Activated T-cell treated with anti-CD3 and anti-CD28 coated beads, Interleukin-2, amount 50 U/mL, for 24 hours (primary cell): ENCODE data around the gene DPM3.
"Not testable (repeated sequence)": the region's sequence is repeated elsewhere in the genome, so short reads cannot be mapped to it uniquely, and the experiment has no call there.

Experiments
- DNase-seq: peaks from one replicate; pipeline ENCODE4 v3.0.0-alpha.2; 2020
- H3K27ac Mint-ChIP-seq: 2 replicates; pipeline ENCODE4 v1.8.0; 2020; ENCODE audit warnings: mild to moderate bottlenecking, mixed read lengths
- H3K27me3 Mint-ChIP-seq: 2 replicates; pipeline ENCODE4 v1.8.0; 2020; ENCODE audit warnings: mixed read lengths
- H3K36me3 Mint-ChIP-seq: 2 replicates; pipeline ENCODE4 v1.8.0; 2020; ENCODE audit warnings: low read depth, mixed read lengths
- H3K4me1 Mint-ChIP-seq: 2 replicates; pipeline ENCODE4 v1.8.0; 2020; ENCODE audit warnings: low read depth, mixed read lengths
- H3K4me3 Mint-ChIP-seq: 2 replicates; pipeline ENCODE4 v1.8.0; 2020; ENCODE audit warnings: mild to moderate bottlenecking, moderate library complexity, mixed read lengths
- H3K9me3 Mint-ChIP-seq: 2 replicates; pipeline ENCODE4 v1.8.0; 2020; ENCODE audit warnings: mixed read lengths

The DPM3 gene

DNA sequence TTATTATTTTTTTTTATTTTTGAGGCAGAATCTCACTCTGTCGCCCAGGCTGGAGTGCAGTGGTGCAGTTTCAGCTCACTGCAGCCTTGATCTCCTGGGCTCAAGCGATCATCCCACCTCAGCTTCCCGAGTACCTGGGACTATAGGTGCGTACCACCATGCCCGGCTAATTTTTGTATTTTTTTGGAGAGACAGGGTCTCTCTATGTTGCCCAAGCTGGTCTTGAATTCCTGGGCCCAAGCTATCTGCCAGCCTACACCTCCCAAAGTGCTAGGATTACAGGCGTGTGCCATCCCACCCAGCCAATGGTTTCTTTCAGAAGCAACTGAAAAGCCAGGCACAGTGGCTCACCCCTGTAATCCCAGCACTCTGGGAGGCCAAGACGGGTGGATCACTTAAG is 30.5 kb upstream of the DPM3 start:
- Mint-ChIP-seq H3K36me3 (peaks cover 50% of the 10 kb centered on the region), H3K4me1 (peaks cover 56% of the 10 kb centered on the region), H3K27ac (peak overlapping the region; percentile 97), H3K4me3 (no peak overlapping the region), H3K9me3 (no peaks in the 10 kb centered on the region), H3K27me3 (no peaks in the 10 kb centered on the region)
- peak; percentile 12 for DNase-seq

DNA sequence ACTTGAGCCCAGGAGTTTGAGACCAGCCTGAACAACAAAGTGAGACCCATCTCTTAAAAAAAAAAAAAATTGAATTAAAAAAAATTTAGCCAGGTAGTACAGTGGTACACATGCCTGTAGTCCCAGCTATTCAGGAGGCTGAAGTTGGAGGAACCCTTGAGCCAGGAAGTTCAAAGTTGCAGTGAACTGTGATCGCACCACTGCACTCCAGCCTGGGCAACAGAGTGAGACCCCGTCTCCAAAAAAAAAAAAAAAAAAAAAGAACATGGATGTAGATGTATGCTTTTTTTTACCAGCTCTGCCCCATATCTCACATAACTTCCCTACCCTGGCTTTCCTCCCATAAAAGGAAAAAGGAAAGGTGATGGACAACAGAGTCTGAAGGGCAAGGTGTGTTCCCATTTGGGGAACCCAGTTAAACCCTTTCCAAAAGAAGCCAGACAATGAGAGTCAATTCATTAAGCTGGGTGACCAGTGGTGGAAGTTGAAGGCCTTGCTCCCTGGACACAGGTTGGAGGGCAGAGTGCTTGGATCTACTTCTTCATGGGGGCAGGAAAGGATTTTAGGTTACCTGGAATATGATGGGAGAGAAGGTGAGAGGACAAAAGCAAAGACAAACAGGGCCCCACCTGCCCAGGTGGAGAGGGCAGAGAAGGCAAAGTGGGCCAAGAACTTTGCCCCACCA is 29.9 kb upstream of the DPM3 start:
- Mint-ChIP-seq H3K9me3 (no peaks in the 10 kb centered on the region), H3K4me1 (peaks cover 51% of the 10 kb centered on the region), H3K4me3 (no peak overlapping the region), H3K27me3 (no peaks in the 10 kb centered on the region), H3K36me3 (peaks cover 50% of the 10 kb centered on the region), H3K27ac (peak overlapping the region; percentile 54)
- DNase-seq, result peak; percentile 5

DNA sequence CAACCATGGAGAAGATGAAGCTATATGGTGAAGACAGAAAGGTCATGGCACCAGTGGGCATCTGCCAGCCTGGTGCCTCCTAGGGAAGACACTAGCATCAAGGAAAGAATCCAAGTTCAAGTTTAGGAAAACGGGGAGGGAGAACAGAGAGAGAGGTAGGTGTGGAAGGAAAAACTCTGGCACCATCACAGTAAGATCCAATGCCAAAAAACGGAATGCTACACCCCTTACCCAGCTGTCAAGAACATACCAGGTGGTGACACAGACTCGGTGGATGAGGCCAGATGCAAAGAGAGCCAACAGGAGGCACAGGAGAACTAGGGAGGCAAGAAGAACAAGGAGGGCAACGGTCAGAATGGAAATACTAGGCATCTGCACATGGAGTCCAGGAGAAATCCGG is 29.2 kb upstream of the DPM3 start:
- H3K27ac Mint-ChIP-seq, result peak overlapping the region; percentile 16
- no peaks in the 10 kb centered on the region for H3K9me3 Mint-ChIP-seq
- no peaks in the 10 kb centered on the region for H3K27me3 Mint-ChIP-seq
- H3K4me3 Mint-ChIP-seq, result no peak overlapping the region
- DNase-seq, result peak; percentile 20
- H3K36me3 Mint-ChIP-seq, result peaks cover 50% of the 10 kb centered on the region
- peaks cover 45% of the 10 kb centered on the region for H3K4me1 Mint-ChIP-seq

DNA sequence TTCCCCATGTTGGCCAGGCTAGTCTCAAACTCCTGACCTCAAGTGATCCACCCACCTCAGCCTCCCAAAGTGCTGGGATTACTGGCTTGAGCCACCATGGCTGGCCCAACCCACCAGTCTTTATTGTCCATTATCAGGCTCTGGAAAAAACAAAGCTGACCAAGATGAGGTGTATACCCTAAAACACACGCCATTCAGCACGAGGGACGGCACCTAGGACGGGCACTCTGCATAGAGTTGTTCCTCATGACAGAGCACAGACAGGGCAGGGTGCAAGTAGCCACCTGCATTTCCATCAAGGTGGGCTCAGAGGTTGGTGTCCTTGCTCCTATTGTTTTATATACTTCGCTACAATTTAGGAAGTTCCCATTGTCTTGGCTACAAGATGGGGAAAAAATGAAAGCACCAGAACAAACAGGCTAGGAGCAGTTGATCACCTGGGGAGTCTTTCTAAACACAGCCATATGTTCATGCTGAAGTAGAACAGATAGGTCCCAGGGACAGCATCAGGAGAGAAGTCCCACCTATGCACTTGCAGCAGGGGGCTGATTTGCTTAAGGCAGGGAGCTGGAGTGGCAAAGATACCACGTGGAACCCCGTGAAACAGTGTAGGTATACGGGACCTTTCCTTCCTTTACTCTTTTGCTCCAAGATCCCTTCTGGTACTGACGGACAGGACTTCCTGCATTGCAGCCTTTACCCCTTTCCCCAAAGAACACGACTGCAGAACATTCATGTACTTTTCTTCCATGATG is 28.3 kb upstream of the DPM3 start:
- peaks cover 46% of the 10 kb centered on the region for H3K36me3 Mint-ChIP-seq
- H3K4me1 Mint-ChIP-seq, result peaks cover 39% of the 10 kb centered on the region
- H3K9me3 Mint-ChIP-seq, result no peaks in the 10 kb centered on the region
- no peak overlapping the region for H3K4me3 Mint-ChIP-seq
- DNase-seq, result peak; percentile 26
- H3K27ac Mint-ChIP-seq, result no peak overlapping the region
- H3K27me3 Mint-ChIP-seq, result no peaks in the 10 kb centered on the region

DNA sequence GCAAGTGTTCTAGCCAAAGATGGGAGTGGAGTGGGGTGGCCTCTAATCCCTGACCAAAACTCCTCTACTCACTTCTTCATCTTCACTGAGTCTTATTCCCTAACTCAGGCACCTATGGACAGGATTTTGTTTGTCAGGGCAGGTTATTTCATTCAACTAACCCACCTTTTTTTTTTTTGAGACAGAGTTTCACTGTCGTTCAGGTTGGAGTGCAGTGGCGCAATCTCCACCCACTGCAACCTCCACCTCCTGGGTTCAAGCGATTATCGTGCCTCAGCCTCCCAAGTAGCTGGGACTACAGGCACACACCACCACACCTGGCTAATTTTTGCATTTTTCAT is 27.7 kb upstream of the DPM3 start:
- peak overlapping the region; percentile 71 for H3K27ac Mint-ChIP-seq
- peaks cover 46% of the 10 kb centered on the region for H3K36me3 Mint-ChIP-seq
- not testable (repeated sequence) for H3K9me3 Mint-ChIP-seq, H3K4me3 Mint-ChIP-seq, DNase-seq, H3K27me3 Mint-ChIP-seq
- H3K4me1 Mint-ChIP-seq, result peaks cover 33% of the 10 kb centered on the region

DNA sequence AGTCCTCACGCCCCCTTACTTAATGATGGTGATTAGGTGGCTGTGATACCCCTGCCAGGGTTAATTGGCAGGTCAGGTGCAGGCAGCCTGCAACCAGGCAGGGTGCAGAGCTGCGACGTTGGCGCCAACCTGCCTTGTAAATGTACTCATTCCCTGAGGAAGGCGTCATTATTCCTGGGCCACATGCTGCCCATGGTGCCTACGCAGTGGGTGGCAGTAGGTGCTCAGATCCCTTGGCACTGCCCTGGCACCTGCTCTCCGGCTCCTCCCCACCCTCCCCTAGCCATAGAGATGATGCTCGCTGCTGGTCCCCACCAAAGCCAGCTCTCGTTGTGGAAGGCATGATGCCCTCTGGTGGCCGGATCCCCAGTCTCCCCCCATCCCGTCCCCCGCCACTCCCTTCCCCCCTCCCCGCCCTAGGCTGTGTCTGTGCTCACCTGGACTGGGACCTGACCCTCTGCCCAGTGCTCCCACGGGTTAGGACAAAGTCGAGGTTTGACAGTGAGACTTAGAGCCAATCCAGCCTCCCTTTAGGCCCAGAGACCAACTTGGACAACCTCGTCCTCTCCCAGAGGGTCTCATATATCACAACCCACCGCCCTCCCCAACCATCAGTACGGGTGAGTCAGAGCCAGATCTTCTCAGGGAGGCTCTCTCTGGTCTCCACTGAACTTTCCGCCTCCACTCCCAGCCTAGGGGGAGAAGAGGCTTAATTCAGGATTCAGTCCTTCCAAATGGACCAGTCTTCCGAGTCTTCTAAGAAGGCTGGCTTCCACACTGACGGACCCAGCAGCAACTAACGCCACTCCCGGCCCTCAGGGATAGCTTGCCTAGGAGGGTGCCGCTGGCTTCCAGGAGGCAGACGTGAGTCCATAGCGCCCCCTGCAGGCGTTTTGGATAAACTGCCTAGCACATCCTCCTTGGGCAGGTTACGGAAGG is 27.1 kb upstream of the DPM3 start:
- peak overlapping the region; percentile 71 for H3K27ac Mint-ChIP-seq
- H3K27me3 Mint-ChIP-seq, result no peaks in the 10 kb centered on the region
- H3K36me3 Mint-ChIP-seq, result peaks cover 39% of the 10 kb centered on the region

DNA sequence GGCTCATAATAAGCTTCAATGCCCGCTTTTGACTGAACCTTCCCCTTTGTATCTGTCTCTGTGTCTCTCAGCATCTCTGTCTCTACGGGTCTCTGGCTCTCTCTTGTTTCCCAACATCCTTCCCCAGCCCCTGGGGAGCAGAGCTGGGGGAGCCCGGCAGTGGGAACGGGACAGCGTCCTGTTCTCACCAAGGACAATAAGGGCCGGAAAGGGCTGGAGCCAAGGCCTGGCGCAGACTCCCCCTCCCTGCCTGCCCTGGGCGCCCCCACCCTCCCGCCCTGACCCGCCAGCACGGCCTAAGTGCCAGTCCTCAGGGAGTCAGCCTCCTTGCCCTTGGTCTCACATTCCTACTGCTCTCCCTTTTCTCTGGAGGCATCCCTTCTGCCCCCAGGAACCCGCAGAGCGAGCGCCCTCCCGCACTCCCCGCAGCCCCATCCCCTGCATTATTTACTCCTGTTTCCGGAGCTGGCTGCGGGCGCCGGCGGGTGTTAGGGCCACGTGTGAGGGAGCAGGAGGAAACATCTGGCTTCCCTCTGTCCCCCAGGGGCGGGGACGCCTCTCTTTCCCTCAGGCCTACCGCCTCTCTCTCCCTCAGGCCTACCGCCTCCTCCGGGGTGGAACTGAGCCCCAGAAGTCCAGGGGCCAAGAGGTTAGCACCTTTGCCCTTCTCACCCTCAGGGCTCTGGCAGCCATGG is 26.3 kb upstream of the DPM3 start:
- Mint-ChIP-seq H3K4me3 (peak overlapping the region; percentile 12), H3K27ac (no peak overlapping the region), H3K27me3 (no peaks in the 10 kb centered on the region), H3K9me3 (no peaks in the 10 kb centered on the region), H3K4me1 (peaks cover 24% of the 10 kb centered on the region), H3K36me3 (peaks cover 31% of the 10 kb centered on the region)
- DNase-seq, result no peak

More for the DNA sequence above, 27.1 kb upstream of the DPM3 start:
- Mint-ChIP-seq H3K4me1 (peaks cover 32% of the 10 kb centered on the region), H3K9me3 (no peaks in the 10 kb centered on the region), H3K4me3 (peak overlapping the region; percentile 53)
- DNase-seq, result peak; percentile 89

DNA sequence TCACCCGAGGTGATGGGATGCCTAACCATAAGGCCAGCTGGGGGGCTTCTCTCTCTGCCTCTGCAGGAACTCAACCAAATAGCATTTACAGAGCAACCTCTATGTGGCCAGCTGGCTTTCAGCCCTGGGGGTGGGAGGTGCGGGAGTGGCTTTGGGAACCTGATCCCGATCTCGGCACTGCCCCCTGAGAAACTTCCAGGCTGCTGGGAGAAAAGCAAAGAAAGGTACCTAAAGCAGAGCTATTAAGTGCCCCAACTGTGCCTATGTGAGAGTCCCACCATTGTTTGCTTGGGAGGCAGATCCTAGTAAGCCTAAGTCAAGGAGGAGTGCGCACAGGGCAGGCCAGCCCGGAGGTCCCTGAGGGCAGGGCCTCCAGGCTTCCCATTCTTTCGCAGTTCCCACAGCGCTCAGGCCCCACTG is 25.7 kb upstream of the DPM3 start:
- DNase-seq, result no peak
- H3K27ac Mint-ChIP-seq, result no peak overlapping the region
- H3K9me3 Mint-ChIP-seq, result no peaks in the 10 kb centered on the region
- peaks cover 25% of the 10 kb centered on the region for H3K36me3 Mint-ChIP-seq
- H3K4me1 Mint-ChIP-seq, result peaks cover 19% of the 10 kb centered on the region
- no peaks in the 10 kb centered on the region for H3K27me3 Mint-ChIP-seq
- H3K4me3 Mint-ChIP-seq, result no peak overlapping the region

DNA sequence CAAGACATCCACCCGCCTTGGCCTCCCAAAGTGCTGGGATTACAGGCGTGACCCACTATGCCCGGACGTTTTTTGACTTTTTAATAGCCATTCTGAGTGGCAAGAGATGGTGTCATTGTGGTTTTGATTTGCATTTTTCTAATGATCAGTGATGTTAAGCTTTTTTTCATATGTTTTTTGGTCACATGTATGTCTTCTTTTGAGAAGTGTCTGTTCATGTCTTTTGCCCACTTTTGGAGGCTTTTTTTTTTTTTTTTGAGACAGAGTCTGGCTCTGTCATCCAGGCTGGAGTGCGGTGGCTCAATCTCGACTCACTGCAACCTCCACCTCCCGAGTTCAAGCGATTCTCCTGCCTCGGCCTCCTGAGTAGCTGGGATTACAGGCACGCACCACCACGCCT is 24.3 kb upstream of the DPM3 start:
- DNase-seq, H3K4me3 Mint-ChIP-seq, H3K9me3 Mint-ChIP-seq, H3K27me3 Mint-ChIP-seq, H3K27ac Mint-ChIP-seq: not testable (repeated sequence)
- Mint-ChIP-seq H3K36me3 (peaks cover 16% of the 10 kb centered on the region), H3K4me1 (peaks cover 16% of the 10 kb centered on the region)

DNA sequence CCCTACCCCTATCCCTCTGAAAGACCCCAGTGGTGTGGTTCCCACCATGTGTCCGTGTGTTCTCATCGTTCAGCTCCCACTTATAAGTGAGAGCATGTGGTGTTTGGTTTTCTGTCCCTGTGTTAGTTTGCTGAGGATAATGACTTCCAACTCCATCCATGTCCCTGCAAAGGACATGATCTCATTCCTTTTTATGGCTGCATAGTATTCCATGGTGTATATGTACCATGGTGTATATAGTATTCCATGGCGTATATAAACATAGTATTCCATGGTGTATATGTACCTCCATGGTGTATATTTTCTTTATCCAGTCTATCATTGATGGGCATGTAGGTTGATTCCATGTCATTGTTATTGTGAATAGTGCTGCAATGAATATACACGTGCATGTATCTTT is 23.5 kb upstream of the DPM3 start:
- H3K27me3 Mint-ChIP-seq, DNase-seq, H3K4me3 Mint-ChIP-seq, H3K36me3 Mint-ChIP-seq, H3K27ac Mint-ChIP-seq, H3K9me3 Mint-ChIP-seq: not testable (repeated sequence)
- H3K4me1 Mint-ChIP-seq, result peaks cover 12% of the 10 kb centered on the region

DNA sequence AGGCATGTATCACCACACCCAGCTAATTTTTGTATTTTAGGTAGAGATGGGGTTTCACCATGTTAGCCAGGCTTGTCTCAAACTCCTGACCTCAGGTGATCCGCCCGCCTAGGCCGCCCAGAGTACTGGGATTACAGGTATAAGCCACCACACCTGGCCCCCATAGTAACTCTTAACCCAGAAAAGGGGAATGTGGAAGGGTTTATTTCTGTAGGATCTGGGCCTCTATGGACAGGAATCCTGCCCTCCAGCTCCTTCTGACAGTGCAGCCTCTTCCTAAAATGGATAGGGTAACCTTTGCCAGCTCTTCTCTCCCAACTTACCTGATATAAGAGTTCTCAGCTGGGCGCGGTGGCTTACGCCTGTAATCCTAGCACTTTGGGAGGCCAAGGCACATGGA is 22.3 kb upstream of the DPM3 start:
- not testable (repeated sequence) for H3K9me3 Mint-ChIP-seq, H3K4me1 Mint-ChIP-seq, H3K27ac Mint-ChIP-seq, H3K36me3 Mint-ChIP-seq, DNase-seq, H3K4me3 Mint-ChIP-seq, H3K27me3 Mint-ChIP-seq

DNA sequence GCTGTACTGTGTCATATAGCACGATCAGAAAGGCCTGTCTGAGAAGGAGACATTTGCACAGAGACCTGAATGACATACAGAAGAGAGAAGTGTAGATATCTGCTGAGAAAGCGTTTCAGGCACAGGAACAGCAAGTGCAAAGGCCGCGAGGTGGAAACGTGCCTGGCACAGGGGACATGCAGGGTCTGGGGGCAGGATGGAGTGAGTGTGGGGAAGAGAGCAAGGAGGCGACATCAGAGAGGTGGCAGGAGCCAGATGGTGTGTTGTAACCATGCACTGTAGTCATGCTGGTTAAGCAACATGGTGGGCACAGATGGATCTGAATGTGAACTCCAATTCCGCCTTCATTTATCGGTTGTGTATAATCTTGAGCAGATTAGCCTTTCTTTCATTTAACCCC is 19.8 kb upstream of the DPM3 start:
- no peaks in the 10 kb centered on the region for H3K27me3 Mint-ChIP-seq
- no peak overlapping the region for H3K4me3 Mint-ChIP-seq
- no peak overlapping the region for H3K27ac Mint-ChIP-seq

DNA sequence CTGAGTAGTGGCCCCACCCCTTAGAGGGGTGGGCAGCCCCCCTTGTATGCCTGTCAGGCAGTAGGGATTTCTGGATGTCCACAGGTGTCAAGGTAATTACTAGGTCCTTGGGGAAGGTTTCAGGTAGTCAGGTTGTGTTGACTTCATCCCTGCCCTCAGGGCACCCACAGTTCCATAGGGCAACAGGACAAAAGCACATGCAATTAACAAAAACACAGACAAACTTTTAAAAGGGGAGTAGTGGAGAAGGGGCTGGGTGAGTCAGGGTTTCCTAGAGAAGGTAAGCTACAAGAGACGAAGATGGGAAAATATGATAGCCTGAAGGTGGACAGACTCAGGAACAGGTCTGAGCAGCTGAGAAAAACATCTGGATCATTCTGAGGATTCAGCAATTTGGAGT is 18.7 kb upstream of the DPM3 start:
- Mint-ChIP-seq H3K4me1 (no peaks in the 10 kb centered on the region), H3K36me3 (no peaks in the 10 kb centered on the region), H3K9me3 (no peaks in the 10 kb centered on the region), H3K27ac (no peak overlapping the region), H3K4me3 (no peak overlapping the region), H3K27me3 (no peaks in the 10 kb centered on the region)
- DNase-seq, result no peak

More for the DNA sequence above, 19.8 kb upstream of the DPM3 start:
- no peak for DNase-seq
- no peaks in the 10 kb centered on the region for H3K4me1 Mint-ChIP-seq
- no peaks in the 10 kb centered on the region for H3K9me3 Mint-ChIP-seq
- no peaks in the 10 kb centered on the region for H3K36me3 Mint-ChIP-seq

DNA sequence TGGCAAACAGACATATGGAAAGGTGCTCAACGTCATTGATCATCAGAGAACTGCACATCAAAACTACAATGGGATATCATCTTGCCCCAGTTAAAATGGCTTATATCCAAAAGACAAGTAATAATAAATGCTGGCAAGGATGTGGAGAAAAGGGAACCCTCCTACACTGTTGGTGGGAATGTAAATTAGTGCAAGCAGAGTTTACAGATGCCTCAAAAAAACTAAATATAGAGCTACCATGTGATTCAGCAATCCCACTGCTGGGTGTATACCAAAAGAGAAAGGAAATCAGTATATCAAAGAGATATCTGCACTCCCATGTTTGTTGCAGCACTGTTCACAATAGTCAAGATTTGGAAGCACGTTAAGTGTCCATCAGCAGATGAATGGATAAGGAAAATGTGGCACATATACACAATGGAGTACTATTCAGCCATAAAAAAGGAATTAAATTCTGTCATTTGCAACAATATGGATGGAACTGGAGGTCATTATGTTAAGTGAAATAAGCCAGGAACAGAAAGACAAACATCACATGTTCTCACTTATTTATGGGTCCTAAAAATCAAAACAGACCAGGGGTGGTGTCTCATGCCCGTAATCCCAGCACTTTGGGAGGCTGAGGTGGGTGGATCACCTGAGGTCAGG is 15.8 kb upstream of the DPM3 start:
- H3K36me3 Mint-ChIP-seq, H3K27ac Mint-ChIP-seq, H3K27me3 Mint-ChIP-seq, H3K9me3 Mint-ChIP-seq, H3K4me3 Mint-ChIP-seq, H3K4me1 Mint-ChIP-seq, DNase-seq: not testable (repeated sequence)
